Erythroblast (primary cell): ENCODE results near the gene CDH6.

Source experiments
- GATA1 ChIP-seq: IDR thresholded peaks from 2 replicates; pipeline ENCODE4 v1.6.1; 2011; ENCODE audit warnings: low read depth, mild to moderate bottlenecking, control low read depth, low read length, moderate library complexity
- POLR2A ChIP-seq: IDR thresholded peaks from 2 replicates; pipeline ENCODE4 v1.6.1; 2011; ENCODE audit warnings: mild to moderate bottlenecking, low read length

- TF ChIP-seq POLR2A (no peak), GATA1 (no peak)
These were observed 172.3 kb downstream of the CDH6 start for GRCh38 chr5:31365776-31366175.
